Smooth muscle cell (in vitro differentiated cells): ENCODE results near the gene NDUFAF8. TPM values are rescaled to one million over a fixed set of nuclear protein-coding genes. Genes with fewer than 3 reads are reported as not detected.

Experiments
- DNase-seq: peaks from one replicate; lab custom pipeline; 2025; ENCODE audit not compliant: unreplicated experiment; lab: John Stamatoyannopoulos, UW
- H2AFZ ChIP-seq: fragments of 200-600 bp; sonication (generic); 2 replicates; pipeline ENCODE4 v1.6.0; 2016; ENCODE audit warnings: antibody characterized with exemption, low read depth, mild to moderate bottlenecking
- H3F3A ChIP-seq: fragments of 200-600 bp; sonication (generic); 2 replicates; pipeline ENCODE4 v1.6.0; 2017; ENCODE audit warnings: antibody characterized with exemption, low read depth
- H3K27ac ChIP-seq: fragments of 200-600 bp; sonication (generic); 2 replicates; pipeline ENCODE4 v1.5.1; 2016; ENCODE audit warnings: low read depth, mild to moderate bottlenecking
- H3K27me3 ChIP-seq: fragments of 200-600 bp; sonication (generic); 2 replicates; pipeline ENCODE4 v1.6.1; 2016; ENCODE audit warnings: low read depth, mild to moderate bottlenecking
- H3K36me3 ChIP-seq: fragments of 200-600 bp; sonication (generic); 2 replicates; pipeline ENCODE4 v1.5.1; 2016; ENCODE audit warnings: low read depth
- H3K4me1 ChIP-seq: fragments of 200-600 bp; sonication (generic); 2 replicates; pipeline ENCODE4 v1.5.1; 2016; ENCODE audit warnings: low read depth
- H3K4me2 ChIP-seq: fragments of 200-600 bp; sonication (generic); 2 replicates; pipeline ENCODE4 v1.6.0; 2016; ENCODE audit warnings: mild to moderate bottlenecking
- H3K4me3 ChIP-seq: fragments of 200-600 bp; sonication (generic); 2 replicates; pipeline ENCODE4 v1.5.1; 2016; ENCODE audit warnings: mild to moderate bottlenecking
- H3K79me2 ChIP-seq: fragments of 200-600 bp; sonication (generic); 2 replicates; pipeline ENCODE4 v1.6.0; 2016; ENCODE audit warnings: low read depth, mild to moderate bottlenecking
- H3K9ac ChIP-seq: fragments of 200-600 bp; sonication (generic); 2 replicates; pipeline ENCODE4 v1.6.0; 2016; ENCODE audit warnings: low read depth
- H3K9me3 ChIP-seq: fragments of 200-600 bp; sonication (generic); replicated peaks from 2 replicates; pipeline ENCODE4 v1.5.1; 2016; ENCODE audit warnings: low read depth
- H4K20me1 ChIP-seq: fragments of 200-600 bp; sonication (generic); 2 replicates; pipeline ENCODE4 v1.6.0; 2016; ENCODE audit warnings: low read depth
- WGBS: methylation state at CpG from one replicate; pipeline ENCODE4 v1.1.7; 2016; ENCODE audit warnings: low lambda C conversion rate; 5-methylcytosine and 5-hydroxymethylcytosine counted together
- polyA plus RNA-seq: library from polyadenylated mRNA; unstranded; fragments of >200 nt; fragmentation: Nextera tagmentation; extraction: Ambion mirVana; gene quantifications from 2 replicates; pipeline ENCODE4 v1.2.1, GENCODE V29; 2016
- total RNA-seq: library from RNA; depleted of rRNA; stranded (reverse); fragments of >200 nt; gene quantifications from 2 replicates; pipeline ENCODE4 v1.2.3, GENCODE V29; 2014
- TF ChIP-seq, protein P1 (sequence below): fragments of 200-600 bp; sonication (generic); IDR thresholded peaks from 2 replicates; pipeline ENCODE4 v1.5.1; 2017; ENCODE audit warnings: borderline replicate concordance, mild to moderate bottlenecking, antibody characterized with exemption; ENCODE audit not compliant: insufficient read depth, poor library complexity, severe bottlenecking

NDUFAF8 gene
- total and polyA plus RNA-seq, 2 experiments from 2014 or later = 60.6 to 111 TPM

DNA sequence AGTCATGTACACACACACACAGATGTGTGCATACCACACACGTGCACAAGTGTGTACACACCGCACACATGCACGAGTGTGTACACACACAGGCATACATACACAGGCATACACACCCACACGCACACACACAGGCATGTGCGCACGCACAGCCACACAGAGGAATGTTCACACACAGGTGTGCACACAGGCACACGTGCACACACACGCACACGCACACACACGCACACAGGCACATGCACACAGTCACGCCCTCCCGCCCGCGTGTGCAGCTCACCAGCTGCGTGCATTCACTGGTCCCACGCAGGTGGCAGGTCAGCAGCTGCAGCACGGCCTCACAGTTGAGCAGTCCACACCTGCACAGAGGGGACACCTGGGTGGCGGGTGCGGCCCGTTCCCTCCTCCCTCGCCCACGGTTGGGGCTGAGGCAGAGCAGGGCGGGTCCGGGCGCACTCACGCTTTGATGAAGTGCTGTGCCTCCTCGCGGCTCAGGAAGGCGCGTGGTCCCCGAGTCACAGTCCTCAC is 7.9 kb upstream of the NDUFAF8 start:
- Histone ChIP-seq H3K27ac (no peak overlapping the region), H3K4me2 (no peak overlapping the region), H4K20me1 (peaks cover 32% of the 10 kb centered on the region), H3K9ac (no peak overlapping the region), H3F3A (no peaks in the 10 kb centered on the region), H3K36me3 (no peaks in the 10 kb centered on the region), H3K4me1 (no peaks in the 10 kb centered on the region), H3K9me3 (no peaks in the 10 kb centered on the region), H3K27me3 (no peaks in the 10 kb centered on the region), H2AFZ (no peak overlapping the region), H3K79me2 (no peaks in the 10 kb centered on the region), H3K4me3 (no peak overlapping the region)
- TF ChIP-seq, protein P1, sequence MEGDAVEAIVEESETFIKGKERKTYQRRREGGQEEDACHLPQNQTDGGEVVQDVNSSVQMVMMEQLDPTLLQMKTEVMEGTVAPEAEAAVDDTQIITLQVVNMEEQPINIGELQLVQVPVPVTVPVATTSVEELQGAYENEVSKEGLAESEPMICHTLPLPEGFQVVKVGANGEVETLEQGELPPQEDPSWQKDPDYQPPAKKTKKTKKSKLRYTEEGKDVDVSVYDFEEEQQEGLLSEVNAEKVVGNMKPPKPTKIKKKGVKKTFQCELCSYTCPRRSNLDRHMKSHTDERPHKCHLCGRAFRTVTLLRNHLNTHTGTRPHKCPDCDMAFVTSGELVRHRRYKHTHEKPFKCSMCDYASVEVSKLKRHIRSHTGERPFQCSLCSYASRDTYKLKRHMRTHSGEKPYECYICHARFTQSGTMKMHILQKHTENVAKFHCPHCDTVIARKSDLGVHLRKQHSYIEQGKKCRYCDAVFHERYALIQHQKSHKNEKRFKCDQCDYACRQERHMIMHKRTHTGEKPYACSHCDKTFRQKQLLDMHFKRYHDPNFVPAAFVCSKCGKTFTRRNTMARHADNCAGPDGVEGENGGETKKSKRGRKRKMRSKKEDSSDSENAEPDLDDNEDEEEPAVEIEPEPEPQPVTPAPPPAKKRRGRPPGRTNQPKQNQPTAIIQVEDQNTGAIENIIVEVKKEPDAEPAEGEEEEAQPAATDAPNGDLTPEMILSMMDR = no peak
- WGBS = 93% methylated on average over 29 of the region's 31 CpGs
- no peak for DNase-seq

DNA sequence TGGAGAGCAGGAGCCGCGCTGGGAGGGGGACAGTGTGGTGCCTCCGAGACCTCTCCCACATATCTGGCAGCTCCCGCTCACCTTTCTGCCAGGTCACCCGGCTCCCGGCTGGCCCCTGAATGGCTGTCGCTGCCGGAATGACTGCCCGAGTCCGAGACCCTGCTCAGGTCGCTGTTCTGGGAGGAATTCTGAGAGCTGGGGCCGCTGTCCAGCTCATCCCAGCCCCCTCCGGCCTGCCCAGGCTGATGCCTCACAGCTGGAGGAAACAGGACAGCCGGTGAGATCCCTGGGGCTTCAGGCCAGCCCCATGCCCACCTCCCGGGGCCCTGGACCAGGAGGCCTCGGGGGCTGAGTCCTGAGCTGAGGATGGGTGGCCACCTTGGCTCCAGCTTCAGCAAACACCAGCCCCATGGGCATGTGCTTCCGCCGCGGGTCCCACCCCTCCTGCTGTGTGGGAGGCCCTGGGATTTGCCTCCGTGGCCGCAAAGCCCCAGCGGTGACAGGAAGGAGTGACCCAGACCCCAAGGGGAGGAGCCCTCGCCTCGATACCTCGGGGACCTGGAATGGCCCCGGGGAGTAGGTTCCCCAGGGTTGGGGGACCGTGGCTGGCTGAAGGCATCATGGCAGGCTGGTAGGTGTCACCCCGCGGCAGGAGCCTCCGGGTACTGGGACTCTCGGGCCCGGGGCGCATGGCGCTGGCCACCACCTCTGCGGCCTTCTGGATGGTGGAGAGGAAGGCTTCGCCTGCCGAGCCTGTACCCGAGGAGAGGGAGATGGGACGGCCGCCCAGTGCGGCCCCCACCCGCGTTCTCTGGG is 7.1 kb upstream of the NDUFAF8 start:
- Histone ChIP-seq H3F3A (no peaks in the 10 kb centered on the region), H3K79me2 (peaks cover 3% of the 10 kb centered on the region), H3K36me3 (no peaks in the 10 kb centered on the region), H3K9ac (no peak overlapping the region), H3K4me3 (no peak overlapping the region), H3K27ac (no peak overlapping the region), H3K4me2 (no peak overlapping the region), H2AFZ (no peak overlapping the region), H4K20me1 (peaks cover 38% of the 10 kb centered on the region), H3K27me3 (no peaks in the 10 kb centered on the region), H3K9me3 (no peaks in the 10 kb centered on the region), H3K4me1 (no peaks in the 10 kb centered on the region)
- no peak for DNase-seq
- WGBS = 96% methylated on average over 40 of the region's 43 CpGs
- TF ChIP-seq, protein P1 = no peak

DNA sequence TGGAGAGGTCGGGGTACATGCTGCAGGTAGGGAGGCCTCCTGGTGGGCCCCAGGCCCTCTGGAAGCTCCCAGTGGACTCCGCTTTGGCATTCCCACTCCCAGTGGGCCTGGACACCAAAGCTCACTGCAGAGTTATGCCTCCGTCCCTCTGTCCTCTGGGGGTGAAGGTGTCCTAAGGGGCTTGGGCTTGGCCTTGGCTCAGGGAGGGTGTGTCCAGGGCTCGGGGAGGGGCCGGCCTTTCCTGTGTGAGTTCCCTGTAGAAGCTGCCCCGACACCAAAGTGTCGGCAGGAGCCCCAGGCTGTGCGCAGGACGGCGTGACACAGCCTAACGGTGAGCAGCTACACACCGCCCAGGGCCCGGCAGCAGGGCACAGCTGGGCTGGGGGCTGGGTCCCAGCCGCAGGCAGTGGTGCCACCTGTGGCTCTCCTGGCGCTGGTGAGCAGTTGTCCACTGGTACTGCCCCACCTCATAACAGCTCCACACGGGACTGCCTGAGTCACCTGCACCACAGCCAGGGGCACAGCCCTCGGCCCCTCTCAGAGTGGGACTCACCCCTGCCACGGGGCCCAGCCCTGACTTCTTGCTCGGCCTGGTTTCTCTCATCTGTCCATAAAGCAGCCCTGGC is 6.4 kb upstream of the NDUFAF8 start:
- no peak for DNase-seq
- no peak overlapping the region for H3K27ac ChIP-seq
- H3K4me1 ChIP-seq = no peaks in the 10 kb centered on the region
- H3K27me3 ChIP-seq = no peaks in the 10 kb centered on the region
- no peak overlapping the region for H2AFZ ChIP-seq
- 95% methylated on average over 19 of the region's 19 CpGs for WGBS
- no peaks in the 10 kb centered on the region for H3K36me3 ChIP-seq
- H3K4me2 ChIP-seq = no peak overlapping the region
- TF ChIP-seq, protein P1 = no peak
- H3F3A ChIP-seq = no peaks in the 10 kb centered on the region
- H4K20me1 ChIP-seq = peaks cover 44% of the 10 kb centered on the region
- no peak overlapping the region for H3K9ac ChIP-seq
- H3K79me2 ChIP-seq = peaks cover 11% of the 10 kb centered on the region
- H3K9me3 ChIP-seq = no peaks in the 10 kb centered on the region
- no peak overlapping the region for H3K4me3 ChIP-seq
